Endothelial cell of umbilical vein (primary cell): ENCODE data around the gene NEK4. TPM values are rescaled to one million over a fixed set of nuclear protein-coding genes. Genes with fewer than 3 reads are reported as not detected.

Source experiments
- BruUV-seq: library from RNA; stranded (reverse); fragments of 400-500 nt; replicated peaks from 2 replicates; lab custom pipeline; 2021; lab: Mats Ljungman, UMichigan
- CTCF ChIA-PET: fragments of 300-600, 350-600 bp; sonication (Branson Sonifier 250); formaldehyde crosslinking; loops from one replicate; lab custom pipeline; 2021; ENCODE audit warnings: antibody characterized with exemption, inconsistent platforms; lab: Charles Lee
- POLR2A ChIA-PET: fragments of 300-600, 350-600 bp; sonication (Branson Sonifier 250); formaldehyde crosslinking; loops from one replicate; lab custom pipeline; 2021; ENCODE audit warnings: antibody characterized with exemption, inconsistent platforms; lab: Charles Lee
- DNase-seq: peaks from one replicate; pipeline ENCODE4 v3.0.0-alpha.2; 2011; ENCODE audit warnings: low read depth, low spot score
- FAIRE-seq: peaks from 2 replicates; lab custom pipeline; 2011; peaks lifted over from hg19 to GRCh38; lab: Jason Lieb, UNC
- H2AFZ ChIP-seq: 2 replicates; pipeline ENCODE4 v1.6.0; 2012; ENCODE audit warnings: low read depth, low read length, control low read depth, inconsistent platforms
- H3K27ac ChIP-seq: 2 replicates; pipeline ENCODE4 v1.5.1; 2011; ENCODE audit warnings: low read depth, mild to moderate bottlenecking, control low read depth, low read length, moderate library complexity; ENCODE audit not compliant: insufficient read depth
- H3K27me3 ChIP-seq, 2 experiments: 2 replicates each; pipeline versions ENCODE4 v1.6.0 to v1.6.1; 2011; ENCODE audit warnings: low read length in 2 of 2, mixed read lengths in 1 of 2; ENCODE audit not compliant: control insufficient read depth in 2 of 2, insufficient read depth in 2 of 2
- H3K36me3 ChIP-seq, 2 experiments: 2 replicates in 1 of 2; 3 replicates in 1 of 2; pipeline ENCODE4 v1.5.1; 2011; ENCODE audit warnings: low read length in 2 of 2, mild to moderate bottlenecking in 1 of 2, moderate library complexity in 1 of 2; ENCODE audit not compliant: control insufficient read depth in 2 of 2, insufficient read depth in 2 of 2; ENCODE audit errors: extremely low read depth in 1 of 2
- H3K4me1 ChIP-seq: 3 replicates; pipeline ENCODE4 v1.5.1; 2011; ENCODE audit warnings: mild to moderate bottlenecking, low read length; ENCODE audit not compliant: control insufficient read depth, insufficient read depth; ENCODE audit errors: extremely low read depth
- H3K4me2 ChIP-seq: 2 replicates; pipeline ENCODE4 v1.6.1; 2011; ENCODE audit warnings: low read length, control low read depth, mixed read lengths; ENCODE audit not compliant: insufficient read depth
- H3K4me3 ChIP-seq, 3 experiments: fragments of 200-600 bp in 1 of 3; sonication (generic), shearing (Covaris generic) in 1 of 3; replicated peaks in 1 of 3; 2 replicates each; pipeline ENCODE4 v1.5.1; 2011 to 2016; ENCODE audit warnings: control low read depth in 3 of 3, low read length in 3 of 3, mild to moderate bottlenecking in 2 of 3, inconsistent platforms in 1 of 3, low read depth in 1 of 3, moderate library complexity in 1 of 3; ENCODE audit not compliant: insufficient read depth in 1 of 3
- H3K79me2 ChIP-seq: 2 replicates; pipeline ENCODE4 v1.6.0; 2012; ENCODE audit warnings: low read length, inconsistent platforms; ENCODE audit not compliant: control insufficient read depth, insufficient read depth
- H3K9ac ChIP-seq: replicated peaks from 2 replicates; pipeline ENCODE3; 2011; ENCODE audit warnings: low read length, control low read depth; ENCODE audit not compliant: insufficient read depth; ENCODE audit errors: extremely low read depth
- H3K9me1 ChIP-seq: replicated peaks from 3 replicates; pipeline ENCODE4 v1.6.0; 2011; ENCODE audit warnings: mild to moderate bottlenecking, low read length; ENCODE audit not compliant: control insufficient read depth, insufficient read depth; ENCODE audit errors: extremely low read depth
- H3K9me3 ChIP-seq: replicated peaks from 2 replicates; pipeline ENCODE4 v1.5.1; 2012; ENCODE audit warnings: low read length, inconsistent platforms; ENCODE audit not compliant: control insufficient read depth, insufficient read depth
- H4K20me1 ChIP-seq: replicated peaks from 2 replicates; pipeline ENCODE3; 2011; ENCODE audit warnings: mild to moderate bottlenecking, low read length; ENCODE audit not compliant: control insufficient read depth, insufficient read depth; ENCODE audit errors: extremely low read depth
- EZH2 ChIP-seq: IDR thresholded peaks from 2 replicates; pipeline ENCODE4 v1.6.1; 2012; ENCODE audit warnings: borderline replicate concordance, low read depth, mild to moderate bottlenecking, moderate library complexity, low read length, inconsistent platforms; ENCODE audit not compliant: severe bottlenecking
- FOS ChIP-seq: IDR thresholded peaks from 2 replicates; pipeline ENCODE4 v1.6.1; 2011; ENCODE audit warnings: mild to moderate bottlenecking, low read length, moderate library complexity, borderline replicate concordance; ENCODE audit not compliant: insufficient read depth
- GATA2 ChIP-seq: IDR thresholded peaks from 2 replicates; pipeline ENCODE4 v1.7.0; 2011; ENCODE audit warnings: low read depth, mild to moderate bottlenecking, moderate library complexity, mixed read lengths, low read length; ENCODE audit not compliant: insufficient read length, insufficient read depth
- JUN ChIP-seq: IDR thresholded peaks from 2 replicates; pipeline ENCODE4 v1.6.1; 2011; ENCODE audit warnings: borderline replicate concordance, low read depth; ENCODE audit not compliant: insufficient read length, insufficient read depth
- MAX ChIP-seq: IDR thresholded peaks from 2 replicates; pipeline ENCODE4 v1.6.1; 2011; ENCODE audit not compliant: insufficient read depth, insufficient read length
- MYC ChIP-seq: IDR thresholded peaks from one replicate; pipeline ENCODE4 v1.6.1; 2011; ENCODE audit warnings: mild to moderate bottlenecking, low read depth, low read length
- POLR2A ChIP-seq: IDR thresholded peaks from 2 replicates; pipeline ENCODE4 v1.6.1; 2012; ENCODE audit warnings: low read depth, mild to moderate bottlenecking, control low read depth, low read length
- POLR2AphosphoS5 ChIP-seq: IDR thresholded peaks from 2 replicates; pipeline ENCODE4 v1.6.1; 2012; ENCODE audit warnings: low read depth, mild to moderate bottlenecking, control low read depth, low read length, moderate library complexity; ENCODE audit not compliant: insufficient read depth
- dilution Hi-C: fragments of 300-500 bp; cut with MboI; formaldehyde crosslinking; loops from one replicate; pipeline ENCODE4 v1.15.0; 2019; ENCODE audit warnings: low sequenced_read_pairs; ENCODE audit not compliant: extremely low pct_ligation_motif_present
- intact Hi-C: fragments of 100-400 bp; cut with micrococcal nuclease; formaldehyde crosslinking; loops from one replicate; pipeline ENCODE4 v1.10.0; 2022
- polyA plus RNA-seq, 4 experiments: library from polyadenylated mRNA; depleted of rRNA in 3 of 4; stranded (reverse) in 3 of 4; unstranded in 1 of 4; fragments of >200 nt; gene quantifications; 2 replicates each; pipeline versions ENCODE4 v1.2.1 to v1.2.3, GENCODE V29; 2011 to 2012; ENCODE audit warnings: missing spikeins in 1 of 4
- total RNA-seq: library from RNA; stranded (reverse); gene quantifications from 2 replicates; pipeline ENCODE4 v1.2.3, GENCODE V29; 2021
- TF ChIP-seq, protein P1 (sequence below), 2 donors: IDR thresholded peaks; 1 replicate in 1 of 2; 2 replicates in 1 of 2; pipeline ENCODE4 v1.5.1; 2011; ENCODE audit warnings: low read length in 2 of 2, mild to moderate bottlenecking in 2 of 2, moderate library complexity in 2 of 2, control low read depth in 1 of 2, inconsistent platforms in 1 of 2, low read depth in 1 of 2; ENCODE audit not compliant: insufficient read depth in 1 of 2; ENCODE audit errors: extremely low read depth in 1 of 2

Gene NEK4
- total and polyA plus RNA-seq, 2 donors (not counting 3 experiments of a cell fraction or from before 2014, with no cell fraction given), result 4.4 to 20.8 TPM

GRCh38 chr3:52792961-52793695 lies 22.4 kb upstream of the NEK4 start:
- no peaks in the 10 kb centered on the region for H3K36me3 ChIP-seq
- H4K20me1 ChIP-seq, result no peaks in the 10 kb centered on the region
- CTCF ChIA-PET, result interaction anchor here (1.0 to 2.3 kb wide), 4 partner anchors 9 to 142 kb away, joined by 3 to 5 read pairs (median 3); no protein-coding TSS in a partner anchor
- H3K79me2 ChIP-seq, result no peaks in the 10 kb centered on the region
- dilution Hi-C loops (no loop called here), intact Hi-C loops (no loop called here)
- DNase-seq, result no peak
- no peaks in the 10 kb centered on the region for H3K4me1 ChIP-seq
- no peaks in the 10 kb centered on the region for H3K9me3 ChIP-seq
- H3K9ac ChIP-seq, result no peak overlapping the region
- TF ChIP-seq MYC (no peak), FOS (no peak), EZH2 (no peak), POLR2A (no peak), MAX (no peak), JUN (no peak), POLR2AphosphoS5 (no peak), GATA2 (no peak)
- TF ChIP-seq, protein P1, sequence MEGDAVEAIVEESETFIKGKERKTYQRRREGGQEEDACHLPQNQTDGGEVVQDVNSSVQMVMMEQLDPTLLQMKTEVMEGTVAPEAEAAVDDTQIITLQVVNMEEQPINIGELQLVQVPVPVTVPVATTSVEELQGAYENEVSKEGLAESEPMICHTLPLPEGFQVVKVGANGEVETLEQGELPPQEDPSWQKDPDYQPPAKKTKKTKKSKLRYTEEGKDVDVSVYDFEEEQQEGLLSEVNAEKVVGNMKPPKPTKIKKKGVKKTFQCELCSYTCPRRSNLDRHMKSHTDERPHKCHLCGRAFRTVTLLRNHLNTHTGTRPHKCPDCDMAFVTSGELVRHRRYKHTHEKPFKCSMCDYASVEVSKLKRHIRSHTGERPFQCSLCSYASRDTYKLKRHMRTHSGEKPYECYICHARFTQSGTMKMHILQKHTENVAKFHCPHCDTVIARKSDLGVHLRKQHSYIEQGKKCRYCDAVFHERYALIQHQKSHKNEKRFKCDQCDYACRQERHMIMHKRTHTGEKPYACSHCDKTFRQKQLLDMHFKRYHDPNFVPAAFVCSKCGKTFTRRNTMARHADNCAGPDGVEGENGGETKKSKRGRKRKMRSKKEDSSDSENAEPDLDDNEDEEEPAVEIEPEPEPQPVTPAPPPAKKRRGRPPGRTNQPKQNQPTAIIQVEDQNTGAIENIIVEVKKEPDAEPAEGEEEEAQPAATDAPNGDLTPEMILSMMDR (IDR thresholded peaks at IDR 0.05; ENCODE audit: extremely low read depth in 1 of 2, insufficient read depth in 1 of 2, low read depth in 1 of 2, low read length in 2 of 2), result no peak
- H2AFZ ChIP-seq, result no peak overlapping the region
- POLR2A ChIA-PET, result no interaction called here
- H3K4me3 ChIP-seq, result no peak overlapping the region
- no peak overlapping the region for H3K27ac ChIP-seq
- H3K9me1 ChIP-seq, result no peaks in the 10 kb centered on the region
- BruUV-seq, result no TSS peak
- H3K4me2 ChIP-seq, result no peak overlapping the region
- H3K27me3 ChIP-seq, result no peaks in the 10 kb centered on the region
- no peak for FAIRE-seq
